HEK293 (cell line): ENCODE measurements around the gene ZNF829.

Experiments
- AEBP2 ChIP-seq: fragments of 450-650 bp; formaldehyde crosslinking; IDR thresholded peaks from 2 replicates; pipeline ENCODE4 v1.5.1; 2016; ENCODE audit warnings: missing biosample characterization, missing genetic modification characterization, borderline replicate concordance
- ATF2 ChIP-seq: fragments of 450-650 bp; formaldehyde crosslinking; IDR thresholded peaks from 2 replicates; pipeline ENCODE4 v1.5.1; 2016; ENCODE audit warnings: missing biosample characterization, missing genetic modification characterization, low read depth
- BCL11A ChIP-seq: fragments of 450-650 bp; formaldehyde crosslinking; IDR thresholded peaks from 2 replicates; pipeline ENCODE4 v1.5.1; 2016; ENCODE audit warnings: low read depth, missing biosample characterization, missing genetic modification characterization
- CTCF ChIP-seq: fragments of 450-650 bp; formaldehyde crosslinking; IDR thresholded peaks from 2 replicates; pipeline ENCODE4 v1.5.1; 2016; ENCODE audit warnings: missing biosample characterization, missing genetic modification characterization
- ELK4 ChIP-seq: IDR thresholded peaks from 2 replicates; pipeline ENCODE4 v1.6.1; 2011; ENCODE audit warnings: mild to moderate bottlenecking, low read depth, low read length, borderline replicate concordance
- PRDM4 ChIP-seq: fragments of 450-650 bp; formaldehyde crosslinking; IDR thresholded peaks from 2 replicates; pipeline ENCODE4 v1.5.1; 2017; ENCODE audit warnings: missing biosample characterization, missing genetic modification characterization
- REST ChIP-seq: fragments of 450-650 bp; formaldehyde crosslinking; IDR thresholded peaks from 2 replicates; pipeline ENCODE4 v1.5.1; 2016; ENCODE audit warnings: missing biosample characterization, missing genetic modification characterization
- TCF7L2 ChIP-seq: IDR thresholded peaks from 2 replicates; pipeline ENCODE4 v1.6.1; 2011; ENCODE audit warnings: low read depth, mild to moderate bottlenecking, inconsistent platforms, low read length, moderate library complexity, borderline replicate concordance
- ZNF184 ChIP-seq: fragments of 450-650 bp; IDR thresholded peaks from 2 replicates; pipeline ENCODE4 v1.5.1; 2018; ENCODE audit warnings: missing biosample characterization, mild to moderate bottlenecking, missing genetic modification characterization
- ZNF670 ChIP-seq: fragments of 450-650 bp; formaldehyde crosslinking; IDR thresholded peaks from 2 replicates; pipeline ENCODE4 v1.5.1; 2016; ENCODE audit warnings: missing biosample characterization, missing genetic modification characterization, low read depth
- ZNF677 ChIP-seq: fragments of 450-650 bp; IDR thresholded peaks from 2 replicates; pipeline ENCODE4 v1.5.0; 2018; ENCODE audit warnings: missing biosample characterization, mild to moderate bottlenecking, missing genetic modification characterization, moderate library complexity
- ZNF707 ChIP-seq: fragments of 450-650 bp; formaldehyde crosslinking; IDR thresholded peaks from 2 replicates; pipeline ENCODE4 v1.5.1; 2016; ENCODE audit warnings: missing biosample characterization, missing genetic modification characterization
- ZNF76 ChIP-seq: fragments of 450-650 bp; formaldehyde crosslinking; IDR thresholded peaks from 2 replicates; pipeline ENCODE4; 2016; ENCODE audit warnings: low read depth, missing biosample characterization, missing genetic modification characterization, borderline replicate concordance

- TF ChIP-seq AEBP2 (no peak), ZNF670 (no peak), ELK4 (no peak), TCF7L2 (no peak), CTCF (tag by site-specific recombination) (no peak), ZNF184 (no peak), ZNF76 (tag by site-specific recombination) (no peak), ATF2 (tag by site-specific recombination) (no peak), PRDM4 (tag by site-specific recombination) (no peak), ZNF707 (tag by site-specific recombination) (no peak), REST (tag by site-specific recombination) (no peak), ZNF677 (tag by site-specific recombination) (no peak), BCL11A (no peak)
Measured at GRCh38 chr19:36847968-36848367, 68.1 kb downstream of the ZNF829 start.
